Myocyte (in vitro differentiated cells): ENCODE measurements around the gene CSNK1G1. TPM values are rescaled to one million over a fixed set of nuclear protein-coding genes. Genes with fewer than 3 reads are reported as not detected.
A peak's percentile ranks its signal among the peaks of the same experiment; 100 is the strongest.
"Not testable (repeated sequence)": the region's sequence is repeated elsewhere in the genome, so short reads cannot be mapped to it uniquely, and the experiment has no call there.

Source experiments
- DNase-seq: peaks from one replicate; pipeline ENCODE4 v3.0.0-alpha.2; 2012; ENCODE audit warnings: low read depth
- polyA plus RNA-seq: library from polyadenylated mRNA; unstranded; fragments of >200 nt; gene quantifications from one replicate; pipeline ENCODE4 v1.2.1, GENCODE V29; 2012; ENCODE audit warnings: missing spikeins
- total RNA-seq: library from RNA; depleted of rRNA; stranded (reverse); fragments of >200 nt; gene quantifications from 2 replicates; pipeline ENCODE4 v1.2.3, GENCODE V29; 2014

The CSNK1G1 gene
- total RNA-seq, result 19.3 and 22.1 TPM in 2 replicates
- polyA plus RNA-seq, result 10.8 TPM

DNA sequence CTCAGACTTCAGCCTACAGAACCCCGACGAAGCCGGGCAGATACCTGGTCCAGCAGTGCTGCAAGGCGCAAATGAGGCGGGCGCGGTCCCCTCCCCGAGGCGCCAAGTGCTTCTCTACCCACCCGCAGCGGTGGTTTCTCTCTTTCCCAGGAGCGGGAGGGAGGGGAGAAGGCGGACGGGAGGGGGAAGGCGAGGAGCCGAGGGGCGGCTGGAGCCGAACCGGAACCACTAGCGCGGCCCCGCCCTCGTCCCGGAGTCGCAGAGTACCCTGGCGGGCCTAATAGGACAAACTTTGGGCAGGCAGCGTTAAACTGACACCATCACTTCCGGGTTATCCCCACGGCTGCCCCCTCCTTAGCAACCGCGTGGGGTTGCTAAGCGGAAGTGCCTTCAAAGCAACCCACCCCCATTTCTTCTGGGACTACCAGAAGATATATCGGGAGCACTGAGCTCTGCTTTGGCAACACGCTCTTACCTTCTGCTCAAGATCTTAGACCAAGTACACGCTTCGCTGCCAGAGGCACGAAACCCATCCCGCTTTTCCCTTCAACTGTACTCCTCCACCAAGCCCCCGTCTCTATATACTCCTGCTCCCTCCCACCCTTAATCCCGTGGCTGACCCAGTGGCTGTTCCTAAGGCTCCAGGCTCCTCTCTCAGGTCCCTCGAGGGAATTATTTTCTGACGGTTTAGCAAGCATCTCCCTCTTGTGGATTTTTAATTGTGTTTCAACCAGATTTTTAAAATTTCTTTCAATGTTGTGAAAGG is at the start of gene CSNK1G1:
Gene CSNK1G1, minus strand, starts transcription at position 230 of the 766 bp plus-strand sequence. CDS start 55,674 bp downstream, outside the sequence.
- DNase-seq, result peak; percentile 99

- no peak for DNase-seq
Observed at GRCh38 chr15:64400583-64400982, 44.6 kb upstream of the CSNK1G1 start.

DNA sequence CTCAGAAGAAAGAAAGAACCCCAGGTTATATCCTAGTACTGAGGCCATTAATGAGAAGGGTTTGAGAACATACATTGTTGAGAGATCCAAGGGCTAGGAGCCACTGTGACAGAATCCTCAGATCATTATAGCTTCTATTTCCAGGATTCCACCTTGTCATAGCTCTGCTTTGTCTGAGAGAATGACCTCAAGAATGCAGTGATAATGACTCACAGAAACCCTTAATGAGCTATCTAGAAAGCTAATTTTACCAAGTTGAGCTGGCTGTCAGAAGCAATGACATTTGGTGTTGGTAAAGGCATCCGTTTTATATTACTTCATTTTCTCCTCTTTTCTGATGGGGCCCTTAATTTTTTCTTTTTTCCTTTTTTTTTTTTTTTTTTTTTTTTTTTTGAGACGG is 42.6 kb upstream of the CSNK1G1 start:
- peak; percentile 72 for DNase-seq

- no peak for DNase-seq
Observed at GRCh38 chr15:64396789-64397188, 40.8 kb upstream of the CSNK1G1 start.

GRCh38 chr15:64392471-64392870 is 36.5 kb upstream of the CSNK1G1 start:
- DNase-seq, result not testable (repeated sequence)

DNA sequence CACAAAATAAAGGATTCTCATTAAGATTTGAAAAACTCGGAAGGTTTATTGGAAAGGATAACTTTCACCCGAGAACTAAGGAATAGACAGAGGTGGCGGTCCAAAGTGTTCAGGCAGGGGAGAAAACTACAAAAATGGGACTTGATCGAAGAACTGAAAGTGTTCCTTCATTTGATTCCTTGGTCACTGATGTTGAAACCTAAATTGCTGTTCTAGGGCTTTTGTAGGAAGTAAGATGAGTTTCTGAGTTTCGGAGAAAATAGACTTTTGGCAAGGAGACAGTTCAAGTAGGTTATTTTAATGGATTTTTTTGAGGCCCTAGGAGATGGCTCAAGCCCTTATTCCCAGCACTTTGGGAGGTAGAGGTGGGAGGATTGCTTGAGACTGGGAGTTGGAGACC is 33.1 kb upstream of the CSNK1G1 start:
- no peak for DNase-seq

- DNase-seq, result peak; percentile 96
Observed at GRCh38 chr15:64387562-64388168, 31.7 kb upstream of the CSNK1G1 start, which contains the start of gene TRIP4. TSS of gene TRIP4 (plus strand) at chr15:64387836. CDS start at chr15:64387864, 28 bp downstream.

GRCh38 chr15:64386291-64386690 is 30.3 kb upstream of the CSNK1G1 start:
- no peak for DNase-seq

DNA sequence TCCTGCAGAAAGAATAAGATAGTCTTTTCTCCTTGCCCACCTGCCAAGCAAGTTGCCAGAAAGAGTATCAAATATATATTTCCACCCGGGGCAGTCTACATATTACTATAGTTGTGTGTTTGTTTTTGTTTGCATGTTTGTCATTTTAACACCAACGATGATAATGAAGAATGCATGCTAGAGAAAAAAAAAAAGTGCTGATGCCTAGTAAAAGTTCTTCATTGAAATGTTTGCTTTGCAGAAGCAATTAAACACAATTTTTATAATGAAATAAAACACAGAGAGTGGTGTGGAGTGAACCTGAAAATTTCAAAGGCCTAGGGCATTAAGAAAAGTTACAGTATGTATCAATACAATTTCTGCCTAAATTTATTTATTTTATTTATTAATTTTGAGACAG is 27.8 kb upstream of the CSNK1G1 start:
- DNase-seq, result no peak

DNA sequence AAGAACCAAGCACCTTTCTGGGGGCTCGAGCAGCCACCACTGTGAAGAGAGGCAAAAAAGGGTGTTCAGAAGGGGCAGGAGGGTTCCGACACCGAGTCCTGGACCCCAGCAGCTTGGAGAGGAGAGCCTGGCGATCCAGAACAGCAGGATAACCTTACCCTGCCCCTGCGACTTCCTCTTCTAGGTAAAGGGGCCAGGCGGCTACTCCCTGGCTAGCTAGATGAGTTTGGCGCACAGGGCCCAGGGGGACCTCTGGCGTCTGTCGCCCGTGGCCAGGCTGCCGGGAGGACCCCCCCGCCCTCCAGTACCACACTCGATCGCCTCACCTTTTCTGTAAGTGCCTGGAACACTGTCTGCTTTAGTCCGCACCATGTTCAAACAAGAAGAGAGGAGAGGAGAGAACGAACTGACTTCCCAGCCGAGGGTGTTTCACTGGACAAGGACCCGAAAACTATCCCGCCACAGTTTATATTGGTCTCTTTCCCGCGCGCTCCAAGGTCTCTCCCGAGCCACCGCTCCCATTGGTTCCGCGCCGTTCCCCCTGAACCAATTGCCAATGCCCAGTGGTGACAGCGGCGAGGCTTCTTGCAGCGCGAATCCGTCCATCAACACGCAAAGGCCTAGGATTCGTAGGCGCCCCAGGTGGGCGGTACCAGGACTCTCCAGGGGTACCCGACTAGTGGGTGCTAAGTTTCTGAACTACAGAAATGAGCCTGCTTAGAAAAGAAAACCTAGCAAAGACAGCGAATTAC is 25.2 kb upstream of the CSNK1G1 start, which contains the start of gene PCLAF:
Gene PCLAF, minus strand, starts transcription at position 442 of the 752 bp plus-strand sequence. Its CDS starts 70 bp downstream, at position 372.
- DNase-seq, result peak; percentile 99

DNA sequence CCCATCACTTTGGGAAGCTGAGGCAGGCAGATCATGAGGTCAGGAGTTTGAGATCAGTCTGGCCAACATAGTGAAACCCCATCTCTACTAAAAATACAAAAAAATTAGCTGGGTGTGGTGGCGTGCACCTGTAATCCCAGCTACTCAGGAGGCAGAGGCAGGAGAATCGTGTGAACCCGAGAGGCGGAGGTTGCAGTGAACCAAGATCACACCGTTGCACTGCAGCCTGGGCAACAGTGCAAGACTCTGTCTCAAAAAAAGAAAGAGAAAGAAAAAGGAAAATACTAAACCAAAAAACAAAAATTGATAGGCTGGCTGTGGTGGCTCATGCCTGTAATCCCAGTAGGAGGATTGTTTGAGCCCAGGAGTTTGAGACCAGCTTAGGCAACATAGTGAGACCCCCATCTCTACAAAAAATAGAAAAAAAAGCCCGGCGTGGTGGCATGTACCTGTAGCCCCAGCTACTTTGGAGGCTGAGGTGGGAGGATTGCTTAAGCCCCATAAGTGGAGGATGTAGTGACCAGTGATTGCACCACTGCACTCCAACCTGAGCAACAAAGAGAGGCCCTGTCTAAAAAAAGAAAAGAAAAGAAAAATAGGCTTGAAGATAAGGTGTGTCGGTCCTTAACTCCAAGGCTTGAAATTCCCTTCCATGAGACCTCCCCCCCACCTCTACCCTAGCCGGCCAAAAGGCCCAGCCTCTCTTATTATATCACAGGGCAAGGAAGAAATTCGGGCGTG is 24.3 kb upstream of the CSNK1G1 start:
- not testable (repeated sequence) for DNase-seq

GRCh38 chr15:64379216-64379960 is 23.4 kb upstream of the CSNK1G1 start:
- DNase-seq, result peak; percentile 42

DNA sequence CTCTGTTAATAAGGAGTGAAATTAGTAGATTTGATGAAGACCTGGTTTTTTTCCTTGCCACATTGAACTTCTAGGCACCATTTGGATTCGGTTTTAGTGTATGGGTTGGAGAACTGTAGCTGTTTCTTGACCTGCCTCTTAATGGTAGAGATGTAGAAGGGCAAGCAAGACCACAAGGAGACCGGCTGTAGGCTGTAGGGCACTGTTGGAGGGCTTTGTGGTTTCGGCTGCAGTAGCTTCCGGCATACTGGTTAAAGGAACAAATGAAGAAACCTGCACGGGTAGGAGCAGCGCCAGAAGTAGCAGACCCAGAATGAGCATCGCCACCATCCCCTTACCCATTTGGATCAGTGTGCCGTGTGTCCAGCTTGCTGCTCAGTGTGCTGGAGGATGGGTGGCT is 17.4 kb upstream of the CSNK1G1 start:
- DNase-seq, result no peak

GRCh38 chr15:64371383-64371782 is 15.4 kb upstream of the CSNK1G1 start:
- not testable (repeated sequence) for DNase-seq

GRCh38 chr15:64369078-64369607 is 13.2 kb upstream of the CSNK1G1 start:
- DNase-seq, result no peak

GRCh38 chr15:64361259-64361658 is 5.3 kb upstream of the CSNK1G1 start:
- DNase-seq, result no peak

GRCh38 chr15:64356710-64357040 is 702 bp upstream of the CSNK1G1 start:
- no peak for DNase-seq

- DNase-seq, result peak; percentile 38
Observed at GRCh38 chr15:64355348-64355943, 527 bp downstream of the CSNK1G1 start.

DNA sequence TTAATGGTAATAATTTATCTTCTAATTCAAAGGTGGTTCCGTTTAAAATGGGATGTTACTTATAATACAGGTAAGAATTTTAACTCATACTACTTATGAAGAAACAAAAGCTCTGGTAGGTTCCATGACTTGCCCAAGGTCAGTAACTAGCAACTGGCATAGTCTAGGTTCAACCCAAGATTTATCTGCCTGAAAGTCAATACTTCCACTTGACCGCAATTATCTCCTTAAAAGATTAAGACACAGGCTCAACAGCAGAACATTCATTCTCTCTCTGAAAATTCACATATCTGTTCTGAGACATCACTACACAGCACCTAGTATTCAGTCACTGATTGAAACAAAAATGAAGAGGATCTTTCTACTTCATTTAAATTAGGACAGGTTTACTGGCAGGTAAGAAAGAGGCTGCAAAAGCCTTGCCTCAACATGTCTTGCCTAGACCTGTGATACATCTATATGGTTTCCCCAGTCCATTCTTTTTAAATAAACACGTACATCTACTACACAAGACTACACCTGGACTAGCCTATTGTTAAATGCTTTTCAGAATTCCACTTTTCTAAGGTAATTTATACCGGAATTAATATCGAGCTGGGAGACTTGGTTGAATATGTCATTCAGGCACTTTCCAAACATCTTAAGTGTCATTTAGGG is 1.2 kb downstream of the CSNK1G1 start:
- no peak for DNase-seq
